ENCODE results near the gene SESN1. TPM values are rescaled to one million over a fixed set of nuclear protein-coding genes. Genes with fewer than 3 reads are reported as not detected.

SESN1 gene
- total and polyA plus RNA-seq, 9 of the 15 experiments (the other 6 are each of a cell fraction or from before 2014, with no cell fraction given), result 3.1 to 13.0 (median 7.4) TPM

GRCh38 chr6:109045493-109045892, 49.2 kb downstream of the SESN1 start:
- H3K27me3 ChIP-seq (ENCODE audit: control insufficient read depth in 2 of 2, insufficient read depth in 2 of 2, low read length in 2 of 2), result no peaks in the 10 kb centered on the region
- peak; percentile 59; the same call in 1 of the 2 replicates for TF ChIP-seq GATA2 (CRISPR knock-in tag; IDR thresholded peaks at IDR 0.05)
- TF ChIP-seq MCM5 (IDR thresholded peaks at IDR 0.05; ENCODE audit: low read depth), result no peak
- TF ChIP-seq SMC3 (conservative IDR thresholded peaks at IDR 0.05; ENCODE audit: insufficient read depth, low read depth, low read length), result no peak
- TF ChIP-seq ARID4B (CRISPR knock-in tag; IDR thresholded peaks at IDR 0.05), result no peak
- no peak for TF ChIP-seq ILK (tag; IDR thresholded peaks at IDR 0.05; ENCODE audit: borderline replicate concordance, low read depth)
- no peak for TF ChIP-seq PTRF (tag; IDR thresholded peaks at IDR 0.05)
- TF ChIP-seq SOX6 (IDR thresholded peaks at IDR 0.05), result peak; percentile 52; the same call in 1 of the 2 replicates
- TF ChIP-seq BHLHE40 (IDR thresholded peaks at IDR 0.05; ENCODE audit: low read length), result peak; percentile 53; the same call in 1 of the 2 replicates
- TF ChIP-seq, protein P1, sequence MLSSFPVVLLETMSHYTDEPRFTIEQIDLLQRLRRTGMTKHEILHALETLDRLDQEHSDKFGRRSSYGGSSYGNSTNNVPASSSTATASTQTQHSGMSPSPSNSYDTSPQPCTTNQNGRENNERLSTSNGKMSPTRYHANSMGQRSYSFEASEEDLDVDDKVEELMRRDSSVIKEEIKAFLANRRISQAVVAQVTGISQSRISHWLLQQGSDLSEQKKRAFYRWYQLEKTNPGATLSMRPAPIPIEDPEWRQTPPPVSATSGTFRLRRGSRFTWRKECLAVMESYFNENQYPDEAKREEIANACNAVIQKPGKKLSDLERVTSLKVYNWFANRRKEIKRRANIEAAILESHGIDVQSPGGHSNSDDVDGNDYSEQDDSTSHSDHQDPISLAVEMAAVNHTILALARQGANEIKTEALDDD (IDR thresholded peaks at IDR 0.05), result peak; percentile 68; the same call in 1 of the 2 replicates
- TF ChIP-seq RAD51 (IDR thresholded peaks at IDR 0.05; ENCODE audit: borderline replicate concordance, low read depth), result no peak
- TF ChIP-seq, protein P2, sequence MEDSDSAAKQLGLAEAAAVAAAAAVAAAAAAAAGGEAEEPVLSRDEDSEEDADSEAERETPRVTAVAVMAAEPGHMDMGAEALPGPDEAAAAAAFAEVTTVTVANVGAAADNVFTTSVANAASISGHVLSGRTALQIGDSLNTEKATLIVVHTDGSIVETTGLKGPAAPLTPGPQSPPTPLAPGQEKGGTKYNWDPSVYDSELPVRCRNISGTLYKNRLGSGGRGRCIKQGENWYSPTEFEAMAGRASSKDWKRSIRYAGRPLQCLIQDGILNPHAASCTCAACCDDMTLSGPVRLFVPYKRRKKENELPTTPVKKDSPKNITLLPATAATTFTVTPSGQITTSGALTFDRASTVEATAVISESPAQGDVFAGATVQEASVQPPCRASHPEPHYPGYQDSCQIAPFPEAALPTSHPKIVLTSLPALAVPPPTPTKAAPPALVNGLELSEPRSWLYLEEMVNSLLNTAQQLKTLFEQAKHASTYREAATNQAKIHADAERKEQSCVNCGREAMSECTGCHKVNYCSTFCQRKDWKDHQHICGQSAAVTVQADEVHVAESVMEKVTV (CRISPR knock-in tag; IDR thresholded peaks at IDR 0.05), result no peak
- TF ChIP-seq, protein P3, sequence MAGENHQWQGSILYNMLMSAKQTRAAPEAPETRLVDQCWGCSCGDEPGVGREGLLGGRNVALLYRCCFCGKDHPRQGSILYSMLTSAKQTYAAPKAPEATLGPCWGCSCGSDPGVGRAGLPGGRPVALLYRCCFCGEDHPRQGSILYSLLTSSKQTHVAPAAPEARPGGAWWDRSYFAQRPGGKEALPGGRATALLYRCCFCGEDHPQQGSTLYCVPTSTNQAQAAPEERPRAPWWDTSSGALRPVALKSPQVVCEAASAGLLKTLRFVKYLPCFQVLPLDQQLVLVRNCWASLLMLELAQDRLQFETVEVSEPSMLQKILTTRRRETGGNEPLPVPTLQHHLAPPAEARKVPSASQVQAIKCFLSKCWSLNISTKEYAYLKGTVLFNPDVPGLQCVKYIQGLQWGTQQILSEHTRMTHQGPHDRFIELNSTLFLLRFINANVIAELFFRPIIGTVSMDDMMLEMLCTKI (IDR thresholded peaks at IDR 0.05; ENCODE audit: partially characterized antibody), result no peak
- no peak for TF ChIP-seq STAG1 (CRISPR knock-in tag; IDR thresholded peaks at IDR 0.05; ENCODE audit: borderline replicate concordance)
- TF ChIP-seq STAT5A (IDR thresholded peaks at IDR 0.05; ENCODE audit: borderline replicate concordance, low read length), result peak; percentile 43; the same call in 1 of the 2 replicates
- no peak for TF ChIP-seq TRIM28 (IDR thresholded peaks at IDR 0.05)
- no peak for TF ChIP-seq HMG20B (CRISPR knock-in tag; IDR thresholded peaks at IDR 0.05)

More at GRCh38 chr6:109045493-109045892, 49.2 kb downstream of the SESN1 start:
- no peak overlapping the region for H3K4me2 ChIP-seq (ENCODE audit: insufficient read depth, low read length)
- peaks cover 3 to 4% of the 10 kb centered on the region in 2 experiments; a peak in 3 of 5 replicates for H3K4me1 ChIP-seq (replicated peaks in 1 of 2; ENCODE audit: control insufficient read depth in 2 of 2, insufficient read depth in 2 of 2, low read length in 2 of 2)
- H3K36me3 ChIP-seq (ENCODE audit: control insufficient read depth, insufficient read depth, low read length), result no peaks in the 10 kb centered on the region
- ChIA-PET POLR2A (interaction anchor here (0.8 to 1.4 kb wide), 2 partner anchors 11 to 74 kb away, joined by 3 read pairs; no protein-coding TSS in a partner anchor), CTCF (ENCODE audit: low intra/inter-chr PET ratio) (no interaction called here)
- intact Hi-C loops (cut with micrococcal nuclease) (no loop called here), in situ Hi-C loops (cut with MboI) (no loop called here)
- FAIRE-seq (peak; percentile 76), DNase-seq (ENCODE audit: extremely low read depth in 1 of 4, low spot score in 3 of 4) (peak in 2 of 4 experiments; percentile 36 to 65), ATAC-seq (peak; percentile 88)
- H3K9me1 ChIP-seq (ENCODE audit: control insufficient read depth, insufficient read depth, low read length), result no peaks in the 10 kb centered on the region
- no peak overlapping the region for H3K27ac ChIP-seq (ENCODE audit: extremely low read depth, low read depth, low read length)
- H3K9ac ChIP-seq (ENCODE audit: insufficient read depth in 1 of 2, low read depth in 2 of 2, low read length in 2 of 2), result no peak overlapping the region
- no TSS peak for BruUV-seq (replicated peaks)
- 0 out of 3 replicates have a peak, but pooled peaks cover 2% of the 10 kb centered on the region for H3K79me2 ChIP-seq (ENCODE audit: control insufficient read depth, insufficient read depth, low read length)
- H4K20me1 ChIP-seq (replicated peaks; ENCODE audit: control insufficient read depth, insufficient read depth, low read length), result peaks cover 5% of the 10 kb centered on the region; the same call in 1 of the 2 replicates
- H3K4me3 ChIP-seq, result no peak overlapping the region
- no peaks in the 10 kb centered on the region for H3K9me3 ChIP-seq (replicated peaks; ENCODE audit: control insufficient read depth, insufficient read depth, low read depth, low read length)
- H2AFZ ChIP-seq (ENCODE audit: low read depth, low read length), result no peak overlapping the region
- 0% methylated on average over 1 of the region's 1 CpG for WGBS (ENCODE audit: insufficient coverage, low coverage, missing lambda C conversion rate)
